Esophagus muscularis mucosa (tissue), 4 donors: Measurements from ENCODE around the gene SORBS1. TPM values are rescaled to one million over a fixed set of nuclear protein-coding genes. Genes with fewer than 3 reads are reported as not detected.
A peak's percentile ranks its signal among the peaks of the same experiment; 100 is the strongest.

Experiments
- DNase-seq: peaks from one replicate; pipeline ENCODE4 v3.0.0-alpha.2; 2017; ENCODE audit errors: extremely low spot score
- H3K27ac ChIP-seq, 4 donors: fragments of 200-600 bp; sonication (generic); replicated peaks in 1 of 4; 1 replicate in 3 of 4; 2 replicates in 1 of 4; pipeline ENCODE4 v1.5.1; 2016 to 2019; ENCODE audit warnings: mild to moderate bottlenecking in 1 of 4
- H3K27me3 ChIP-seq, 4 donors: fragments of 200-600 bp; sonication (generic); one replicate each; pipeline versions ENCODE4 v1.5.1 to v1.6.0; 2016 to 2019
- H3K36me3 ChIP-seq, 4 donors: fragments of 200-600 bp; sonication (generic); one replicate each; pipeline ENCODE4 v1.5.1; 2016 to 2019
- H3K4me1 ChIP-seq, 4 donors: fragments of 200-600 bp; sonication (generic); one replicate each; pipeline ENCODE4 v1.5.1; 2016 to 2019
- H3K4me3 ChIP-seq, 4 donors: fragments of 200-600 bp; sonication (generic); 1 replicate in 2 of 4; 2 replicates in 2 of 4; pipeline ENCODE4 v1.5.1; 2016 to 2019; ENCODE audit warnings: mild to moderate bottlenecking in 4 of 4, moderate library complexity in 1 of 4
- H3K9me3 ChIP-seq, 4 donors: fragments of 200-600 bp; sonication (generic); 1 replicate in 3 of 4; 2 replicates in 1 of 4; pipeline ENCODE4 v1.5.1; 2016 to 2019
- EP300 ChIP-seq: sonication (generic); formaldehyde crosslinking; IDR thresholded peaks from one replicate; pipeline ENCODE4 v1.6.1; 2017; ENCODE audit warnings: antibody characterized with exemption
- POLR2A ChIP-seq: fragments of 450-650 bp; IDR thresholded peaks from one replicate; pipeline ENCODE4 v1.6.1; 2017; ENCODE audit warnings: antibody characterized with exemption, moderate library complexity, mild to moderate bottlenecking, low read depth
- POLR2AphosphoS5 ChIP-seq, 2 donors: sonication (generic); formaldehyde crosslinking; IDR thresholded peaks; one replicate each; pipeline ENCODE4 v1.6.1; 2017; ENCODE audit warnings: antibody characterized with exemption in 2 of 2
- WGBS: methylation state at CpG from one replicate; pipeline ENCODE4 v1.1.5; 2018; 5-methylcytosine and 5-hydroxymethylcytosine counted together
- intact Hi-C: fragments of 100-400 bp; cut with DNase I; formaldehyde crosslinking; loops from one replicate; pipeline ENCODE4 v1.15.1; 2023
- total RNA-seq, 4 donors: library from RNA; depleted of rRNA; stranded (reverse); fragments of >200 nt; gene quantifications; one replicate each; pipeline versions ENCODE4 v1.1.0 to v1.2.1, GENCODE V29; 2016
- TF ChIP-seq, protein P1 (sequence below), 3 experiments: fragments of 200-600 bp in 2 of 3; fragments of 450-650 bp in 1 of 3; sonication (generic) in 2 of 3; IDR thresholded peaks; one replicate each; pipeline ENCODE4 v1.5.1; 2017 to 2019; ENCODE audit warnings: antibody characterized with exemption in 3 of 3, mild to moderate bottlenecking in 2 of 3, moderate library complexity in 1 of 3

Gene SORBS1
- total RNA-seq, 4 donors from 2014 or later, result 1,569 to 2,231 (median 1,854) TPM

DNA sequence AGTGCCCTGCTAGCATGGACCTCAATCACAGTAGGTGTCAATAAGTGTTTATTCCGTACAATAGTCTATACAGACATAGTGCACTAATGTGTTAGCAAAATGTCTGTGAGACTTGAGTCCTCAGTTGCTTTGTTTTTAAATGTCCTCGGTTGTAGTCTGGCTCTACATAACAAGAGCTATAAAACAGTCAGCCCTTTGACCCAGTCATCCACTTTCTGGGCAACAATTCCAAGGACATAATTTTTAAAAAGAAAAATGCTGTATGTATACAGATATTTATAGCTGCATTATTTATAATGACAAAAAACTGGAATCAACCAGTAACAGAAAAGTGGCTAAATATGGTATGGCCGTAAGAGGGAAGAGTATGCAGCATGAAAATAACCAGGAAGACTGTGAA, 267.5 kb downstream of the SORBS1 start:
- no peak overlapping the region for H3K4me3 ChIP-seq
- peaks cover 0 to 18% (median 8%) of the 10 kb centered on the region in 4 donors for H3K27me3 ChIP-seq
- H3K36me3 ChIP-seq, result no peaks in the 10 kb centered on the region
- no peak for DNase-seq
- TF ChIP-seq EP300 (no peak), POLR2A (no peak), POLR2AphosphoS5 (IDR thresholded peaks at IDR 0.05) (no peak)
- TF ChIP-seq, protein P1, sequence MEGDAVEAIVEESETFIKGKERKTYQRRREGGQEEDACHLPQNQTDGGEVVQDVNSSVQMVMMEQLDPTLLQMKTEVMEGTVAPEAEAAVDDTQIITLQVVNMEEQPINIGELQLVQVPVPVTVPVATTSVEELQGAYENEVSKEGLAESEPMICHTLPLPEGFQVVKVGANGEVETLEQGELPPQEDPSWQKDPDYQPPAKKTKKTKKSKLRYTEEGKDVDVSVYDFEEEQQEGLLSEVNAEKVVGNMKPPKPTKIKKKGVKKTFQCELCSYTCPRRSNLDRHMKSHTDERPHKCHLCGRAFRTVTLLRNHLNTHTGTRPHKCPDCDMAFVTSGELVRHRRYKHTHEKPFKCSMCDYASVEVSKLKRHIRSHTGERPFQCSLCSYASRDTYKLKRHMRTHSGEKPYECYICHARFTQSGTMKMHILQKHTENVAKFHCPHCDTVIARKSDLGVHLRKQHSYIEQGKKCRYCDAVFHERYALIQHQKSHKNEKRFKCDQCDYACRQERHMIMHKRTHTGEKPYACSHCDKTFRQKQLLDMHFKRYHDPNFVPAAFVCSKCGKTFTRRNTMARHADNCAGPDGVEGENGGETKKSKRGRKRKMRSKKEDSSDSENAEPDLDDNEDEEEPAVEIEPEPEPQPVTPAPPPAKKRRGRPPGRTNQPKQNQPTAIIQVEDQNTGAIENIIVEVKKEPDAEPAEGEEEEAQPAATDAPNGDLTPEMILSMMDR (IDR thresholded peaks at IDR 0.05), result no peak
- H3K4me1 ChIP-seq, result peaks cover 19 to 33% (median 28%) of the 10 kb centered on the region in 4 donors
- no peaks in the 10 kb centered on the region for H3K9me3 ChIP-seq
- intact Hi-C loops, result no loop called here
- H3K27ac ChIP-seq, result no peak overlapping the region
- WGBS, result 91% methylated on average over 3 of the region's 3 CpGs

DNA sequence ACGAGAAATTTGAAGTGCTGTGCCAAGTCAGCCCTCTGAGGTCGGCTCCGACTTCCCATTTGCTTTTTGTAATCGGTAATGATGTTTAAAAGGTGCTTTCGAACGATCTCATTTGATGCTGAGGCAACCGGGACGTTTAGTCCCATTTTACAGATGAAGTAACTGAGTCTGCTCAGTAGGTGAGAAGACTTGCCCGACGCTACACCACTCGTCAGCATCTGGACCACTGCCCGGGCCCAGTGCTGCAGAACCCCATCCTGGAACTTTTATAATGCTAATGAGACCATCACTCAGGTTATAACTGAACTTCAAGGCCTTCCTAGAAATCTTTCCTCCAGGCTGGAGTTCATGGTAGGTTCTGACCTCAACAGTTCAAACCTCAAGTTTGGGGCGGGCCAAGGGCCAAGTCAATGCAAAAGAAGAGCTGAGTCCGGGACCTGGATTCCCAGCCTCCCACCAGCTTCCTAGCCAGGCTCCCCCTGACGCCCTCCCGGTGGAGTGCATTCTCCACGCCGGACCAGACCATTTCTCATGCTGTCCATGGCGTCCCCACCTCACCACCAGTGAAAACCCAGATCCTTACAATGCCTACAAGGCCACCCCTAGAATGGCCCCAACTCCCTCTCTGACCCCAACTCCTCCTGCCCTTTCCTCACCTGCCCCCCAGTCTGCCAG, 269.7 kb downstream of the SORBS1 start:
- intact Hi-C loops, result no loop called here
- 75% methylated on average over 19 of the region's 19 CpGs for WGBS
- H3K4me1 ChIP-seq, result peaks cover 26 to 45% (median 33%) of the 10 kb centered on the region in 4 donors

DNA sequence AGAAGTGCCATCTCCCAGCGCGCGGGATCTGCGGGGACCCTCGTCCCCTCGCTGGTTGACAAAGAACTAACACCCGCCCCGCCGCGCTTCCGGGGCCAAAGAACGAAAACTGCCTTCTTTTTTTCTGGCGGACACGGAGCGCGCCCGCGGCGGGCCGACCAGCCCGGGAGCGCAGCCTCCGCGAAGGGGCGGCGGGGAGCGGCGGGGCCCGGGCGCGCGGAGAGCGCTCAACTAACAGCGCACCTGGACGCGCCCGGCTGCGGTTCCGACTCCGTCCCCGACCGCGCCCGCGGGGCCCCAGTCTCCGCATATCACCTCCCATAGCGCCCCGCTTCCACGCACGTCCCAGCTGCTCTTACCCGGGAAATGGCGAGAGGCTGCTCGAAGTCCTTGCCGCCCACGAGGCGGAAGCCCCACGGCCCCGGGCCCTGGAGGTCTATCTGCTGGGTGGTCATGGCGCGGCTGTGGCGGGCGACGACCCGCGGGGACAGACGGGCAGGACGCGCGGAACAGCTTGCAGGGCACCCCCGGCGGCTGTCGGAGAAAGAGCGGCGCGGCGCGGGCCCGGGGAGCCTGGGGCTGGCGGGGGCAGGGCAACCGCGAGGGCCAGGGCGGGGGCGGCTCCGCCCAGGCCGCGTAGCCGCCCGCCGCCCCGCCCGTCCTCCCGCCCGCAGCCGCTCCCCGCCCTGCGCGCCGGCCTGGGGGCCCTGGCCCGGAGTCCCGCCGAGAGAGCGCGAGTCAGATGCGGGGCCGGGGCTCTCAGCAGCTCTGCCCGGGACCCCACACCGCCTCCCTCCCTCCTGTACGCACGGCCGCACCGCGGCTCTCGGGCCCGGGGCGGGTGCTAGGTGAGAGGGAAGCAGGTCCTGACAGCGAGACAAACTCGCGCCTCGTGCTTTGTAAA, 270.5 kb downstream of the SORBS1 start, which contains the start of gene PDLIM1:
PDLIM1 (minus strand) TSS at position 543 of the 904 bp plus-strand sequence; CDS start at position 455, 88 bp downstream.
- TF ChIP-seq, protein P1 (IDR thresholded peaks at IDR 0.05), result peak in 2 of 3 experiments; percentile 5 to 38
- peak; percentile 77 to 89 for TF ChIP-seq POLR2AphosphoS5 (IDR thresholded peaks at IDR 0.05)
- TF ChIP-seq EP300, result no peak
- TF ChIP-seq POLR2A, result peak; percentile 82
- Histone ChIP-seq H3K36me3 (no peaks in the 10 kb centered on the region), H3K4me1 (peaks cover 26 to 45% (median 36%) of the 10 kb centered on the region in 4 donors), H3K4me3 (peak within 1 kb of the TSS; percentile 76 to 91 (median 82)), H3K27me3 (peaks cover 0 to 23% (median 8%) of the 10 kb centered on the region in 4 donors), H3K9me3 (no peaks in the 10 kb centered on the region), H3K27ac (peak within 1 kb of the TSS; percentile 77 to 86 (median 81))
- intact Hi-C loops, result no loop called here
- no peak for DNase-seq
- WGBS, result 10% methylated on average over 18 of the region's 119 CpGs

More for the DNA sequence above, 269.7 kb downstream of the SORBS1 start:
- no peak for DNase-seq
- Histone ChIP-seq H3K9me3 (no peaks in the 10 kb centered on the region), H3K27me3 (peaks cover 0 to 23% (median 8%) of the 10 kb centered on the region in 4 donors), H3K4me3 (peak overlapping the region; percentile 76 to 91 (median 82)), H3K27ac (peak overlapping the region; percentile 77 to 86 (median 81)), H3K36me3 (no peaks in the 10 kb centered on the region)
- TF ChIP-seq POLR2A (no peak), POLR2AphosphoS5 (IDR thresholded peaks at IDR 0.05) (no peak), EP300 (no peak)
- TF ChIP-seq, protein P1 (IDR thresholded peaks at IDR 0.05), result no peak

DNA sequence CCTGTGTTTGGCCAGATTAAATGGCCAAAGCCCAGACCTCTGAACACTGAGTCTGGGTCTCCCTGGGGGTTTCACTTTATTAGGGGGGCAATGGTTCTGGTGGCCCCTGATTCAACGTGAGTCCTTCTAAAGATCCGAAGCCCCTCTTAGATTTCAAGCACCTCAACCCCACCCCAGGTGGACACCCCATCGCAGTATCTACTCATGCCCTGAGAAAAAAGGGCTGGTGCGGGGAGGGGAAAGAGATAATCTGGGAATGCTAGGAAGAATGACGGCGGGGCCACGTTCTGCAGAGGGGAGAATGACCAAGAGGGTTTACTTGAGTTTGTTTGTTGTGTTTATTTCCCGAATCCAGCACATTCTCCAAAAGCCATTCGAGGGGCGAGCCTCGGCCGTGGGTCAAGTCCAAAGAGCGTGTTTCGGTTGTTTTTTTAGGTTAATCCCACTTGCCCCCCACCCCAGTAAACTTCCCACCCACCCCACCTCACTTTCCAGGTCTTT, 271.2 kb downstream of the SORBS1 start:
- intact Hi-C loops, result loop anchor here (5.0 kb wide), 1 partner anchor 43 kb away; no protein-coding TSS in a partner anchor
- no peak for DNase-seq
- peaks cover 0 to 23% (median 8%) of the 10 kb centered on the region in 4 donors for H3K27me3 ChIP-seq
- peak overlapping the region; percentile 76 to 91 (median 82) for H3K4me3 ChIP-seq
- no peaks in the 10 kb centered on the region for H3K9me3 ChIP-seq
- TF ChIP-seq, protein P1 (IDR thresholded peaks at IDR 0.05), result no peak
- no peak for TF ChIP-seq POLR2AphosphoS5 (IDR thresholded peaks at IDR 0.05)
- TF ChIP-seq POLR2A, result no peak
- no peak for TF ChIP-seq EP300
- peak overlapping the region; percentile 77 to 86 (median 81) for H3K27ac ChIP-seq
- 46% methylated on average over 13 of the region's 14 CpGs for WGBS
- no peaks in the 10 kb centered on the region for H3K36me3 ChIP-seq
- H3K4me1 ChIP-seq, result peaks cover 24 to 39% (median 31%) of the 10 kb centered on the region in 4 donors
